SH-SY5Y (cell line): ENCODE data around the gene OSBPL1A.

Experiments
- GATA2 ChIP-seq: IDR thresholded peaks from 2 replicates; pipeline ENCODE4 v1.6.1; 2011; ENCODE audit warnings: mild to moderate bottlenecking, low read depth, low read length
- GATA3 ChIP-seq: IDR thresholded peaks from 2 replicates; pipeline ENCODE4 v1.6.1; 2011; ENCODE audit warnings: low read depth, mild to moderate bottlenecking, low read length, moderate library complexity

DNA sequence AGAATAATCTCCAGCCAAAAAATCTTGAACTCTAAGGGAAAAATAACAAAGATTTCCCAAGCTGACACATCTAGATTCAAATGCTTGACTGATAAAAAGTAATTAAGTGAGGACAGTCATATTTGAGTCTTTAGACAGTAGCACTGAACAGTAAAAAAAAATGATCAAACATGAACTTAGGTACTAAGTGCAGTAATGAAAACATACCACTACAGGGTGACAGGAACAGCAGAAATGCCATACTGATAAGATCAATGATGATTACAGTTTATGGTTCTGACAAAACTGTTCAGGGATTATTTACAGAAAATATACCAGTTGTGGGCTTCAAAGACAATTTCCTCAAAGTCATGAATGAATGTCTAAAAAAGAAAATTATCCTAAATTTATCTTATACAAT is 80.3 kb downstream of the OSBPL1A start:
- TF ChIP-seq GATA2 (no peak), GATA3 (no peak)
